H1 (cell line): ENCODE results near the gene DIP2C. TPM values are rescaled to one million over a fixed set of nuclear protein-coding genes. Genes with fewer than 3 reads are reported as not detected.

Experiments
- CTCF ChIA-PET: fragments of 300-600 bp; sonication (Branson Sonifier 250); formaldehyde crosslinking; loops from one replicate; lab custom pipeline; 2021; ENCODE audit not compliant: partially characterized antibody; lab: Charles Lee
- POLR2A ChIA-PET: fragments of 300-600 bp; sonication (Branson Sonifier 250); formaldehyde crosslinking; loops from one replicate; lab custom pipeline; 2021; ENCODE audit warnings: inconsistent platforms; ENCODE audit not compliant: partially characterized antibody; lab: Charles Lee
- DNase-seq, 2 experiments: peaks; one replicate each; pipeline versions ENCODE4 v3.0.0 to v3.0.0-alpha.2; 2010 to 2022; ENCODE audit warnings: low spot score in 2 of 2, low read depth in 1 of 2, mixed read lengths in 1 of 2
- FAIRE-seq: peaks from 2 replicates; lab custom pipeline; 2011; peaks lifted over from hg19 to GRCh38; lab: Jason Lieb, UNC
- H2AFZ ChIP-seq: 2 replicates; pipeline ENCODE4 v1.8.1; 2012; ENCODE audit warnings: low read length, inconsistent platforms
- H2AK5ac ChIP-seq: 2 replicates; pipeline ENCODE4 v1.6.1; 2013; ENCODE audit warnings: low read depth, low read length
- H2BK120ac ChIP-seq: replicated peaks from 2 replicates; pipeline ENCODE3; 2013; ENCODE audit warnings: low read depth, low read length, inconsistent platforms
- H2BK12ac ChIP-seq: 2 replicates; pipeline ENCODE4 v1.6.1; 2013; ENCODE audit warnings: low read depth, low read length
- H2BK15ac ChIP-seq: 2 replicates; pipeline ENCODE4 v1.6.1; 2013; ENCODE audit warnings: low read length
- H2BK20ac ChIP-seq: 2 replicates; pipeline ENCODE4 v1.6.1; 2013; ENCODE audit warnings: low read length
- H2BK5ac ChIP-seq: 2 replicates; pipeline ENCODE4 v1.6.1; 2013; ENCODE audit warnings: low read depth, low read length
- H3K14ac ChIP-seq: 2 replicates; pipeline ENCODE4 v1.6.1; 2013; ENCODE audit warnings: inconsistent platforms; ENCODE audit not compliant: insufficient read length
- H3K18ac ChIP-seq: 2 replicates; pipeline ENCODE4 v1.6.1; 2013; ENCODE audit warnings: low read length; ENCODE audit errors: extremely low read depth
- H3K23ac ChIP-seq: 2 replicates; pipeline ENCODE4 v1.6.1; 2013; ENCODE audit warnings: inconsistent platforms; ENCODE audit not compliant: insufficient read length
- H3K23me2 ChIP-seq: 2 replicates; pipeline ENCODE4 v1.6.1; 2013; ENCODE audit warnings: low read depth, low read length
- H3K27ac ChIP-seq: 2 replicates; pipeline ENCODE4 v1.6.1; 2011; ENCODE audit warnings: low read depth, low read length, inconsistent platforms
- H3K27me3 ChIP-seq, 4 experiments: replicated peaks in 1 of 4; 1 replicate in 1 of 4; 2 replicates in 3 of 4; pipeline versions ENCODE4 v1.6.1 to v1.8.1; 2011 to 2013; ENCODE audit warnings: low read length in 3 of 4, mild to moderate bottlenecking in 3 of 4, inconsistent platforms in 2 of 4, mixed read lengths in 2 of 4, moderate library complexity in 1 of 4; ENCODE audit not compliant: control insufficient read depth in 3 of 4, insufficient read depth in 3 of 4; ENCODE audit errors: extremely low read depth in 1 of 4
- H3K36me3 ChIP-seq, 4 experiments: 2 replicates each; pipeline versions ENCODE4 v1.6.1 to v1.8.1; 2011 to 2013; ENCODE audit warnings: mild to moderate bottlenecking in 4 of 4, low read length in 3 of 4, moderate library complexity in 2 of 4, control low read depth in 1 of 4, inconsistent platforms in 1 of 4; ENCODE audit not compliant: insufficient read depth in 4 of 4, control insufficient read depth in 2 of 4
- H3K4ac ChIP-seq: replicated peaks from 2 replicates; pipeline ENCODE3; 2013; ENCODE audit warnings: low read length, low read depth, mixed read lengths, inconsistent platforms; ENCODE audit not compliant: insufficient read length
- H3K4me1 ChIP-seq, 4 experiments: replicated peaks in 1 of 4; 1 replicate in 1 of 4; 2 replicates in 3 of 4; pipeline versions ENCODE4 v1.6.1 to v1.8.1; 2011 to 2013; ENCODE audit warnings: low read length in 3 of 4, inconsistent platforms in 2 of 4, mixed read lengths in 1 of 4; ENCODE audit not compliant: insufficient read depth in 4 of 4, control insufficient read depth in 3 of 4
- H3K4me2 ChIP-seq, 2 experiments: 2 replicates each; pipeline versions ENCODE4 v1.6.1 to v1.8.1; 2011 to 2013; ENCODE audit warnings: low read depth in 2 of 2, low read length in 2 of 2, control low read depth in 1 of 2, inconsistent platforms in 1 of 2, mild to moderate bottlenecking in 1 of 2; ENCODE audit not compliant: insufficient read depth in 1 of 2
- H3K4me3 ChIP-seq, 4 experiments: fragments of 200-600, 300-600 bp in 1 of 4; sonication (generic), shearing (Covaris generic), sonication (Bioruptor Twin) in 1 of 4; 2 replicates each; pipeline versions ENCODE4 v1.5.1 to v1.8.1; 2011 to 2016; ENCODE audit warnings: low read length in 4 of 4, low read depth in 3 of 4, control low read depth in 2 of 4, inconsistent platforms in 2 of 4, mild to moderate bottlenecking in 2 of 4, mixed read lengths in 1 of 4, moderate library complexity in 1 of 4; ENCODE audit not compliant: insufficient read depth in 2 of 4; ENCODE audit errors: extremely low read depth in 1 of 4
- H3K56ac ChIP-seq: replicated peaks from 2 replicates; pipeline ENCODE3; 2013; ENCODE audit warnings: low read depth, mild to moderate bottlenecking, mixed read lengths, low read length, inconsistent platforms; ENCODE audit not compliant: insufficient read length
- H3K79me1 ChIP-seq: 2 replicates; pipeline ENCODE4 v1.6.1; 2013; ENCODE audit warnings: low read depth, low read length, control low read depth
- H3K79me2 ChIP-seq, 2 experiments: 2 replicates each; pipeline versions ENCODE4 v1.6.1 to v1.8.1; 2012 to 2013; ENCODE audit warnings: low read length in 2 of 2, mild to moderate bottlenecking in 2 of 2, inconsistent platforms in 1 of 2; ENCODE audit not compliant: insufficient read depth in 2 of 2, control insufficient read depth in 1 of 2
- H3K9ac ChIP-seq, 4 experiments: replicated peaks in 1 of 4; 1 replicate in 1 of 4; 2 replicates in 3 of 4; pipeline versions ENCODE4 v1.6.1 to v1.8.1; 2011 to 2013; ENCODE audit warnings: low read depth in 3 of 4, low read length in 3 of 4, control low read depth in 2 of 4, mild to moderate bottlenecking in 2 of 4, moderate library complexity in 2 of 4, inconsistent platforms in 1 of 4; ENCODE audit errors: extremely low read depth in 1 of 4
- H3K9me3 ChIP-seq, 2 experiments: 2 replicates each; pipeline versions ENCODE4 v1.6.1 to v1.8.1; 2012 to 2013; ENCODE audit warnings: mild to moderate bottlenecking in 2 of 2, moderate library complexity in 2 of 2, control low read depth in 1 of 2, inconsistent platforms in 1 of 2, low read depth in 1 of 2, low read length in 1 of 2, mixed read lengths in 1 of 2; ENCODE audit not compliant: insufficient read depth in 2 of 2
- H4K20me1 ChIP-seq, 2 experiments: replicated peaks in 1 of 2; 2 replicates each; pipeline versions ENCODE3 to v1.8.1; 2011 to 2013; ENCODE audit warnings: inconsistent platforms in 2 of 2, low read length in 2 of 2, mild to moderate bottlenecking in 1 of 2; ENCODE audit not compliant: insufficient read depth in 2 of 2, control insufficient read depth in 1 of 2
- H4K5ac ChIP-seq: 2 replicates; pipeline ENCODE4 v1.6.1; 2013; ENCODE audit warnings: low read length, low read depth, mixed read lengths, inconsistent platforms; ENCODE audit not compliant: insufficient read length
- H4K8ac ChIP-seq: 2 replicates; pipeline ENCODE4 v1.8.0; 2013; ENCODE audit warnings: mild to moderate bottlenecking, moderate library complexity, low read length, inconsistent platforms; ENCODE audit not compliant: insufficient read depth; ENCODE audit errors: extremely low read depth
- H4K91ac ChIP-seq: replicated peaks from 2 replicates; pipeline ENCODE3; 2013; ENCODE audit warnings: low read length, mixed read lengths, inconsistent platforms; ENCODE audit not compliant: insufficient read length
- ASH2L ChIP-seq: fragments of 200-600, 300-600 bp; sonication (generic); IDR thresholded peaks from one replicate; pipeline ENCODE4 v1.7.1; 2017; ENCODE audit warnings: low read length
- ATF3 ChIP-seq: IDR thresholded peaks from 2 replicates; pipeline ENCODE4 v1.6.1; 2011; ENCODE audit warnings: low read depth, mild to moderate bottlenecking, low read length; ENCODE audit not compliant: insufficient read depth
- BCL11A ChIP-seq, 2 experiments: IDR thresholded peaks; one replicate each; pipeline ENCODE4 v1.6.1; 2011; ENCODE audit warnings: low read depth in 2 of 2, low read length in 2 of 2, mild to moderate bottlenecking in 2 of 2
- CHD2 ChIP-seq: IDR thresholded peaks from 2 replicates; pipeline ENCODE4 v1.6.1; 2012; ENCODE audit warnings: low read length, improper control_type of control experiment
- FOSL1 ChIP-seq: IDR thresholded peaks from 2 replicates; pipeline ENCODE4 v1.6.1; 2011; ENCODE audit warnings: mild to moderate bottlenecking, low read depth, low read length, moderate library complexity; ENCODE audit not compliant: insufficient read depth
- SP1 ChIP-seq: IDR thresholded peaks from 2 replicates; pipeline ENCODE4 v1.6.1; 2011; ENCODE audit warnings: low read depth, low read length
- SP2 ChIP-seq: IDR thresholded peaks from 2 replicates; pipeline ENCODE4 v1.6.1; 2012; ENCODE audit warnings: mild to moderate bottlenecking, low read length, inconsistent platforms
- WGBS, 2 experiments: shearing (Covaris generic) in 1 of 2; methylation state at CpG; one replicate each; pipeline versions ENCODE4 v1.1.6 to v1.1.7; 2013 to 2015; ENCODE audit warnings: low lambda C conversion rate in 2 of 2, mixed read lengths in 2 of 2, inconsistent platforms in 1 of 2, low coverage in 1 of 2, missing lambda C conversion rate in 1 of 2; ENCODE audit not compliant: insufficient replicate concordance in 2 of 2, insufficient coverage in 1 of 2, insufficient read length in 1 of 2; ENCODE audit errors: extremely low coverage in 1 of 2, missing lambda C conversion rate in 1 of 2; 5-methylcytosine and 5-hydroxymethylcytosine counted together
- polyA plus RNA-seq, 7 experiments: library from polyadenylated mRNA; depleted of rRNA in 3 of 7; stranded (reverse) in 5 of 7; unstranded in 2 of 7; fragments of >200 nt in 5 of 7; fragments of 200-250 nt in 2 of 7; gene quantifications; 1 replicate in 5 of 7; 2 replicates in 1 of 7; 4 replicates in 1 of 7; pipeline versions ENCODE4 v1.2.1 to v1.2.3, GENCODE V29; 2011 to 2013; ENCODE audit warnings: missing spikeins in 2 of 7, mixed read lengths in 2 of 7
- total RNA-seq: library from RNA; stranded (reverse); fragmentation: NEBNext Ultra II Directional; extraction: Animal tissue kit (Norgen Biotek cat#: 25700); gene quantifications from 2 replicates; pipeline ENCODE4 v1.2.1, GENCODE V29; 2021

The DIP2C gene
- total and polyA plus RNA-seq, 2 of the 8 experiments (the other 6 are each of a cell fraction or from before 2014, with no cell fraction given) = 3.8 to 9.3 TPM

DNA sequence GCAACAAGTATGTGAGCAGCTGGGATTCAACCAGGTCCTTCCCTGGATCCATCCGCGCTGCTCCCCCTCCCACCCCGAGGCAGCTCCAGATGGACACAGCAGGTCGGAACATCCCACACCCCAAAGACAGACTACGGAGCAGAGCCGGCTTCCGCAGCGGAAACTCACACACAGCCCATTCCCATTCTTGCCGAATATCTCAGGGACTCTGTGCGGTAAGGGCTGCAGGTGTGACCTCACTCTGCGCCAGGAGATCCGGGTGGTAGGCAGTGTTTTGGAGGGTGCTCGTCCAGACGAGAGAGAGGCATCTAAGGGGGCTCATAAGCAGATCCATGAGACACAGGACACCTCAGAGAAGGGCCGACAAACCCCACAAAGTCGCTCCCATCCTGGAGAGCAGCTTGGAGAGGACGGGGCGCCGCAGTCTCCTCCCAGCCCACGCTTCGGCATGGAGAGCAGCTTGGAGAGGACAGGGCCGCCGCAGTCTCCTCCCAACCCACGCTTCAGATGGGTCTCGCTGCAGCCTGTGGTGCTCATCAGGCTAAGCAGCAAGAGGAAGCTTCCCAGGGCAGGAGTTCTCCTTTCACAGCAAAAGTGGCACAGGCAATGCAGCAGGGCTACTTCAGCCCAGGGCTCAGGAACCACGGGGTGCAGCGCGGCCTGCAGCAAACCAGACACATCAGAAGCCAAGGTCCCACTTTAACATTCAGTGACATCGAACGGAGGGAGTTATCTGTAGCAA is 179.9 kb downstream of the DIP2C start:
- no peak overlapping the region for H3K18ac ChIP-seq
- H3K4me1 ChIP-seq = no peaks in the 10 kb centered on the region; a peak in 1 of 7 replicates
- H4K8ac ChIP-seq = no peak overlapping the region; the same call in 1 of the 2 replicates
- no peak overlapping the region for H2BK15ac ChIP-seq
- no peak overlapping the region for H2BK120ac ChIP-seq
- H3K4ac ChIP-seq = no peak overlapping the region
- no peak overlapping the region for H2BK12ac ChIP-seq
- CTCF ChIA-PET = interaction anchor here (0.6 to 3.3 kb wide), 6 partner anchors 8 to 276 kb away, joined by 3 to 12 read pairs (median 6); no protein-coding TSS in a partner anchor
- H4K20me1 ChIP-seq = peaks cover 34 to 45% of the 10 kb centered on the region in 2 experiments
- 92% methylated on average over 26 of the region's 30 CpGs; no CpG with 5 or more reads in 1 of the 2 experiments for WGBS, 2 experiments
- H3K56ac ChIP-seq = no peak overlapping the region
- H3K9ac ChIP-seq = no peak overlapping the region
- DNase-seq (no peak), FAIRE-seq (no peak)
- no peak overlapping the region for H4K5ac ChIP-seq
- no peaks in the 10 kb centered on the region for H3K23me2 ChIP-seq
- POLR2A ChIA-PET = no interaction called here
- no peak overlapping the region for H3K23ac ChIP-seq
- no peak overlapping the region for H3K27ac ChIP-seq
- peaks cover 33 to 63% (median 56%) of the 10 kb centered on the region in 4 experiments for H3K27me3 ChIP-seq
- 0 out of 2 replicates have a peak, but pooled peaks cover 3% of the 10 kb centered on the region for H3K79me1 ChIP-seq
- no peak overlapping the region for H3K4me3 ChIP-seq
- no peaks in the 10 kb centered on the region for H3K36me3 ChIP-seq
- no peak overlapping the region for H3K4me2 ChIP-seq
- no peak overlapping the region for H2BK20ac ChIP-seq
- H3K14ac ChIP-seq = no peak overlapping the region
- peaks cover 0 to 4% of the 10 kb centered on the region in 2 experiments; a peak in 1 of 4 replicates for H3K9me3 ChIP-seq
- no peak overlapping the region for H2AK5ac ChIP-seq
- H2AFZ ChIP-seq = no peak overlapping the region
- no peak overlapping the region for H4K91ac ChIP-seq
- no peak overlapping the region for H2BK5ac ChIP-seq
- TF ChIP-seq CHD2 = no peak
- TF ChIP-seq FOSL1 = no peak
- no peak for TF ChIP-seq ATF3
- no peak for TF ChIP-seq SP2
- TF ChIP-seq ASH2L = no peak
- no peak for TF ChIP-seq SP1
- TF ChIP-seq BCL11A (IDR thresholded peaks at IDR 0.05; ENCODE audit: low read depth in 2 of 2, low read length in 2 of 2) = no peak
- H3K79me2 ChIP-seq = no peaks in the 10 kb centered on the region
